CD4-positive, alpha-beta memory T cell (primary cell): ENCODE data around the gene POTEE. TPM values are rescaled to one million over a fixed set of nuclear protein-coding genes. Genes with fewer than 3 reads are reported as not detected.

Experiments used
- polyA plus RNA-seq, 2 donors: library from polyadenylated mRNA; unstranded; fragments of 300-500 nt; fragmentation: Illumina TruSeq; gene quantifications; one replicate each; pipeline ENCODE4 v1.2.3, GENCODE V29; 2021
- total RNA-seq, 2 experiments: library from RNA; stranded (reverse); gene quantifications; one replicate each; pipeline ENCODE4 v1.2.3, GENCODE V29; 2021

POTEE gene
- total and polyA plus RNA-seq, 4 experiments from 2014 or later: 0.11 to 0.21 (median 0.17) TPM; not detected in 1

Other genes starting within 250 kb of the POTEE start
- 10 to 100 TPM; 79.4 to 81.0 TPM for gene FAM168B, start 116.1 kb upstream of the POTEE start, total RNA-seq
- 10 to 100 TPM; 17.4 to 37.2 TPM for gene FAM168B, start 116.1 kb upstream of the POTEE start, polyA plus RNA-seq
- 10 to 100 TPM; 45.5 to 48.3 TPM for gene PLEKHB2, start 104.2 kb upstream of the POTEE start, total RNA-seq
- gene PLEKHB2, start 104.2 kb upstream of the POTEE start, polyA plus RNA-seq: 10 to 100 TPM; 70.3 to 84.2 TPM
- gene RAB6D, start 154.6 kb downstream of the POTEE start, total RNA-seq: not detected
- not detected for gene RAB6D, start 154.6 kb downstream of the POTEE start, polyA plus RNA-seq